GM21390 (cell line): ENCODE measurements around the gene OR3A3.

Experiments used
- ATAC-seq: cut with Tn5 transposase; IDR thresholded peaks from one replicate; pipeline ENCODE4 v1.9.1; 2021; ENCODE audit not compliant: unreplicated experiment

Gene OR3A3

GRCh38 chr17:3471599-3471998 is 60.4 kb downstream of the OR3A3 start, which contains the start of gene SPATA22:
TSS of gene SPATA22 (minus strand) at chr17:3471819. CDS start at chr17:3469325, 2,494 bp downstream.
- no peak for ATAC-seq

- ATAC-seq: no peak
Measured at GRCh38 chr17:3472137-3472536, 61.0 kb downstream of the OR3A3 start.
